HEK293T (cell line): ENCODE results near the gene ABCC10.

ENCODE experiments used
- BHLHE40 ChIP-seq: fragments of 450-650 bp; IDR thresholded peaks from 2 replicates; pipeline ENCODE4 v1.6.1; 2016; ENCODE audit warnings: mild to moderate bottlenecking, moderate library complexity, borderline replicate concordance
- ELF4 ChIP-seq: fragments of 450-650 bp; IDR thresholded peaks from 2 replicates; pipeline ENCODE4 v1.6.1; 2017; ENCODE audit warnings: antibody characterized with exemption
- FOXM1 ChIP-seq: fragments of 450-650 bp; IDR thresholded peaks from 2 replicates; pipeline ENCODE4 v1.6.1; 2017; ENCODE audit warnings: mild to moderate bottlenecking, borderline replicate concordance
- HDGF ChIP-seq: fragments of 450-650 bp; IDR thresholded peaks from 2 replicates; pipeline ENCODE4 v1.6.1; 2017; ENCODE audit warnings: antibody characterized with exemption, borderline replicate concordance
- NFRKB ChIP-seq: fragments of 450-650 bp; IDR thresholded peaks from 2 replicates; pipeline ENCODE4 v1.6.1; 2016; ENCODE audit warnings: mild to moderate bottlenecking, moderate library complexity
- PKNOX1 ChIP-seq: fragments of 450-650 bp; IDR thresholded peaks from 2 replicates; pipeline ENCODE4 v1.6.1; 2016
- SUZ12 ChIP-seq: fragments of 450-650 bp; IDR thresholded peaks from 2 replicates; pipeline ENCODE4 v1.6.1; 2016; ENCODE audit warnings: mild to moderate bottlenecking

- TF ChIP-seq BHLHE40 (no peak), HDGF (no peak), ELF4 (no peak), PKNOX1 (no peak), FOXM1 (no peak), SUZ12 (no peak), NFRKB (no peak)
Measured at GRCh38 chr6:43432009-43432945, 4.9 kb downstream of the ABCC10 start.
